Right lobe of liver (tissue), 6 donors: ENCODE measurements around the gene FRMD3. TPM values are rescaled to one million over a fixed set of nuclear protein-coding genes. Genes with fewer than 3 reads are reported as not detected.

Experiments used
- ATAC-seq, 4 donors: fragments of 200-7000 bp; cut with Tn5 transposase; one replicate each; pipeline ENCODE4 v1.9.1; 2020; ENCODE audit warnings: mild to moderate bottlenecking in 4 of 4, moderate library complexity in 4 of 4
- DNase-seq, 3 donors: peaks; one replicate each; pipeline ENCODE4 v3.0.0-alpha.2; 2020
- H3K27ac ChIP-seq, 3 donors: fragments of 200-600 bp; one replicate each; pipeline ENCODE4 v1.8.0; 2022
- H3K27me3 ChIP-seq, 2 donors: fragments of 200-600 bp; one replicate each; pipeline ENCODE4 v1.8.0; 2022
- H3K36me3 ChIP-seq, 4 donors: fragments of 200-600 bp; sonication (generic) in 1 of 4; one replicate each; pipeline versions ENCODE4 v1.5.1 to v1.8.0; 2017 to 2022; ENCODE audit warnings: control low read depth in 1 of 4
- H3K4me1 ChIP-seq, 4 donors: fragments of 200-600 bp; sonication (generic) in 1 of 4; one replicate each; pipeline versions ENCODE4 v1.5.1 to v1.8.0; 2017 to 2022; ENCODE audit warnings: control low read depth in 1 of 4
- H3K4me3 ChIP-seq, 3 donors: fragments of 200-600 bp; one replicate each; pipeline ENCODE4 v1.8.0; 2022
- H3K9me3 ChIP-seq, 4 donors: fragments of 200-600 bp; sonication (generic) in 1 of 4; one replicate each; pipeline versions ENCODE4 v1.5.1 to v1.8.0; 2017 to 2022; ENCODE audit warnings: control low read depth in 1 of 4
- CTCF ChIP-seq, 4 donors: fragments of 200-600 bp in 3 of 4; fragments of 450-650 bp in 1 of 4; IDR thresholded peaks; one replicate each; pipeline versions ENCODE4 v1.5.1 to v1.8.0; 2016 to 2022; ENCODE audit warnings: antibody characterized with exemption in 4 of 4, mild to moderate bottlenecking in 2 of 4
- POLR2A ChIP-seq: fragments of 450-650 bp; IDR thresholded peaks from one replicate; pipeline ENCODE4 v1.6.1; 2017; ENCODE audit warnings: antibody characterized with exemption, mild to moderate bottlenecking
- WGBS: methylation state at CpG from one replicate; pipeline ENCODE4 v1.1.6; 2018; ENCODE audit warnings: low coverage, low lambda C conversion rate; ENCODE audit not compliant: insufficient coverage; ENCODE audit errors: missing lambda C conversion rate; 5-methylcytosine and 5-hydroxymethylcytosine counted together
- intact Hi-C, 2 donors: fragments of 100-400 bp; cut with DNase I; formaldehyde crosslinking; loops; one replicate each; pipeline versions ENCODE4 v1.11.2 to v1.14.1; 2022
- total RNA-seq, 6 experiments: library from RNA; depleted of rRNA in 2 of 6; stranded (reverse); fragments of >200 nt in 2 of 6; fragmentation: NEBNext Ultra II Directional in 3 of 6; extraction: Animal tissue kit (Norgen Biotek cat#: 25700) in 3 of 6; gene quantifications; one replicate each; pipeline versions ENCODE4 v1.1.0 to v1.2.4, GENCODE V29; 2016 to 2023
- donor health status: DM: no; HTN: yes; CAD: no.
- donor health status: DM: no; HTN: no; CAD: no.
- donor health status: DM: no; HTN: no; CAD: no.
- donor health status: DM: no; HTN: yes; CAD: no.
- donor health status: DM: no; HTN: yes; CAD: no.

The FRMD3 gene
- total RNA-seq, 6 experiments from 2014 or later, result 0.28 to 0.88 (median 0.34) TPM

DNA sequence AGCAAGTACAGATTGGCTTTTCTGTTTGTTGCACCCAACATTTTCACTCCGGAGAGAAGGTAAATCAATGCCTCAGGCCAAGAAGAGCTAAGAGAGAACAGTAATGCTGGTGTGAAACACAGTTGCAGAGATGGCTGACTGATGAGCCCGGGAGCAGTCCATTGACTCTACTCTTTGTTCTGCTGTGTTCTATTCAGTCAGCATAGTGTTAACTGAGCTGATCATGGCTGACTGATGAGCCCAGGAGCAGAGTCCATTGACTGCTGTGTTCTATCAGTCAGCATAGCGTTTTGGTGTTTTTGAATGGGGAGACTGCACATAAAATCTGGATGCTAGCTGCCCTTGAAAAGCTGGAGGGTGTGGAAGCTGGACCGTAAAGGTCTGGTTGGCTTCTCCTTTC, 141.4 kb downstream of the FRMD3 start:
- H3K27ac ChIP-seq, result no peak overlapping the region
- no peaks in the 10 kb centered on the region for H3K27me3 ChIP-seq
- no peak for ATAC-seq
- TF ChIP-seq CTCF (IDR thresholded peaks at IDR 0.05), result no peak
- no peak for TF ChIP-seq POLR2A
- no peak overlapping the region for H3K4me3 ChIP-seq
- no peaks in the 10 kb centered on the region for H3K36me3 ChIP-seq
- 90% methylated on average over 2 of the region's 4 CpGs for WGBS
- H3K9me3 ChIP-seq, result no peaks in the 10 kb centered on the region
- intact Hi-C loops, result no loop called here
- H3K4me1 ChIP-seq, result no peaks in the 10 kb centered on the region
- DNase-seq, result no peak

DNA sequence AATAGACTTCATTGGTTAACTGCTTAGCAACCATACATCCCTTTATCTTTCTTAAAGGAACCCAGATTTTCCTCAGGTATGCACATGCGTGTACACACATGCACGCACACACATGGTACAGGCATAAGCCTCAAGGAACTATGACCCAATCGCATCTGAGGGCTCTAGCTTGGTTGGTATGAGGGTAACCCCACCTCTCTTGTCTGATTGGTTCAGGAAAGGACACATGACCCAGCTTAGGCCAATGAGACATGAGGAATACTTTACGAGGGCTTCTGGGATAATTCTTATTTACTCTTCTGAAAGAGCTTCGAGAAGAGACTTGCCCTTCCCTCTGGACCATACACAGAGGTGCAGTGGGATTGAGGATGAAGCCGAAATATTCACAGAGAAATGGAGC, 141.9 kb downstream of the FRMD3 start:
- no peak for TF ChIP-seq CTCF (IDR thresholded peaks at IDR 0.05)
- TF ChIP-seq POLR2A, result no peak
- ATAC-seq (no peak), DNase-seq (no peak)
- Histone ChIP-seq H3K9me3 (no peaks in the 10 kb centered on the region), H3K4me3 (no peak overlapping the region), H3K4me1 (no peaks in the 10 kb centered on the region), H3K27ac (no peak overlapping the region), H3K36me3 (no peaks in the 10 kb centered on the region), H3K27me3 (no peaks in the 10 kb centered on the region)
- intact Hi-C loops, result no loop called here
- WGBS, result 86% methylated on average over 6 of the region's 6 CpGs

DNA sequence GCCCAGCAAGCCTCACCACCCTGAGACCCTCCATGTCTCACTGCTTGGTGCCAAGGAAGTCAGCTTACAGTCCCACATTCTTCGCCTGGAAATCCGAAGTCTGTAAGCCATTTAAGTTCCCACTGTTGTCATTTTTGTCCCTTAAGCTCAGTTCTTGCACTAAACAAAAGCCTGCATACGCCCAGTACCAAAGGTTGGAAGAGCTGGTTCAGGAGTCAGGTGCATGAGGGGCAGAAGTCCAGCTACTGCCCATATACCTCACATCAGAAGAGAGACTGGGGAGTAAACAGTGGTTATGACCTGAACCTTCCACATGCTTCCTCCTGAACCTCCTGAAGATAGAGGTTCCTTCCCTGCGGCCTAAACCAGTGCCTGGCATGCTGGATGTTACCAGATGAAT, 146.0 kb downstream of the FRMD3 start:
- Histone ChIP-seq H3K27me3 (no peaks in the 10 kb centered on the region), H3K4me1 (no peaks in the 10 kb centered on the region), H3K4me3 (no peak overlapping the region), H3K9me3 (no peaks in the 10 kb centered on the region), H3K27ac (no peak overlapping the region), H3K36me3 (no peaks in the 10 kb centered on the region)
- ATAC-seq, result no peak
- TF ChIP-seq CTCF (IDR thresholded peaks at IDR 0.05), result no peak
- 75% methylated on average over 4 of the region's 4 CpGs for WGBS
- intact Hi-C loops, result no loop called here
- DNase-seq, result no peak

GRCh38 chr9:83388346-83388745, 149.9 kb downstream of the FRMD3 start:
- H3K4me3 ChIP-seq, result no peak overlapping the region
- H3K27me3 ChIP-seq, result no peaks in the 10 kb centered on the region
- H3K9me3 ChIP-seq, result no peaks in the 10 kb centered on the region
- DNase-seq (no peak), ATAC-seq (no peak)
- H3K27ac ChIP-seq, result no peak overlapping the region
- TF ChIP-seq CTCF (IDR thresholded peaks at IDR 0.05), result no peak
- TF ChIP-seq POLR2A, result no peak
- WGBS, result no CpG with 5 or more reads among the region's 1 CpG
- no peaks in the 10 kb centered on the region for H3K4me1 ChIP-seq
- intact Hi-C loops, result no loop called here
- no peaks in the 10 kb centered on the region for H3K36me3 ChIP-seq
